ENCODE results near the gene KRT77. TPM values are rescaled to one million over a fixed set of nuclear protein-coding genes. Genes with fewer than 3 reads are reported as not detected.
"Not testable (repeated sequence)": the region's sequence is repeated elsewhere in the genome, so short reads cannot be mapped to it uniquely, and the experiment has no call there.

The KRT77 gene
- total RNA-seq = not detected

DNA sequence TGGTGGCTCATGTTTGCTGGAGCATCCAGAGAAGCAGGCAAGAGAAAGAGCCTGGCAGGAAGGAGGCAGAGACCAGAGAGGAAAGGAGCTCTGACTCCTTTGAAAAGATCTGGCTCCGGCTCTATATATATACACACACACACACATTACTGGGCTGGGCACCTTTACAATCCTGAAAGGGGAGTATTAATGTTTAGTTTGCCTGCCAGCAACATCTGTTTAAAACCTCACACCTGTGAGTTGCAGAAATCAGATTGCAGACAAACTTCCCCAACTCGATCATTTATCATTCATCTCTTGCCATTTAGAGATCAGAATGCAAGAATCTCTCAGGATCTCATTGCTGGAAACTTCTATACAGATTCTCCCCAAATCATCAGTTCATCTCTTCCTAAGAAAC, at the start of gene KRT77:
Gene KRT77 (minus strand): TSS at position 101 of the 400 bp plus-strand sequence. CDS start 90 bp downstream, at position 11.
- Histone ChIP-seq H3K36me3 (no peaks in the 10 kb centered on the region), H3K9me3 (no peaks in the 10 kb centered on the region), H3K27ac (no peak within 1 kb of the TSS), H3K27me3 (peaks cover 8% of the 10 kb centered on the region), H3K4me1 (no peaks in the 10 kb centered on the region), H3K4me3 (no peak within 1 kb of the TSS)
- TF ChIP-seq EP300 (IDR thresholded peaks at IDR 0.05; ENCODE audit: low read depth) (no peak), POLR2A (IDR thresholded peaks at IDR 0.05) (no peak), POLR2AphosphoS5 (IDR thresholded peaks at IDR 0.05) (no peak)
- TF ChIP-seq, protein P1, sequence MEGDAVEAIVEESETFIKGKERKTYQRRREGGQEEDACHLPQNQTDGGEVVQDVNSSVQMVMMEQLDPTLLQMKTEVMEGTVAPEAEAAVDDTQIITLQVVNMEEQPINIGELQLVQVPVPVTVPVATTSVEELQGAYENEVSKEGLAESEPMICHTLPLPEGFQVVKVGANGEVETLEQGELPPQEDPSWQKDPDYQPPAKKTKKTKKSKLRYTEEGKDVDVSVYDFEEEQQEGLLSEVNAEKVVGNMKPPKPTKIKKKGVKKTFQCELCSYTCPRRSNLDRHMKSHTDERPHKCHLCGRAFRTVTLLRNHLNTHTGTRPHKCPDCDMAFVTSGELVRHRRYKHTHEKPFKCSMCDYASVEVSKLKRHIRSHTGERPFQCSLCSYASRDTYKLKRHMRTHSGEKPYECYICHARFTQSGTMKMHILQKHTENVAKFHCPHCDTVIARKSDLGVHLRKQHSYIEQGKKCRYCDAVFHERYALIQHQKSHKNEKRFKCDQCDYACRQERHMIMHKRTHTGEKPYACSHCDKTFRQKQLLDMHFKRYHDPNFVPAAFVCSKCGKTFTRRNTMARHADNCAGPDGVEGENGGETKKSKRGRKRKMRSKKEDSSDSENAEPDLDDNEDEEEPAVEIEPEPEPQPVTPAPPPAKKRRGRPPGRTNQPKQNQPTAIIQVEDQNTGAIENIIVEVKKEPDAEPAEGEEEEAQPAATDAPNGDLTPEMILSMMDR (IDR thresholded peaks at IDR 0.05) = no peak
- 51% methylated on average over 2 of the region's 2 CpGs; no CpG with 5 or more reads in 1 of the 2 donors for WGBS, 2 donors (ENCODE audit: low coverage in 1 of 2)
- intact Hi-C loops (cut with DNase I; ENCODE audit: low total_unique reads) = no loop called here
- in situ Hi-C loops (cut with MboI; ENCODE audit: low pct_ligation_motif_present in 1 of 4, low pct_unique_long_range_greater_than_20kb in 1 of 4, low sequenced_read_pairs in 3 of 4) = no loop called here
- no peak for DNase-seq

DNA sequence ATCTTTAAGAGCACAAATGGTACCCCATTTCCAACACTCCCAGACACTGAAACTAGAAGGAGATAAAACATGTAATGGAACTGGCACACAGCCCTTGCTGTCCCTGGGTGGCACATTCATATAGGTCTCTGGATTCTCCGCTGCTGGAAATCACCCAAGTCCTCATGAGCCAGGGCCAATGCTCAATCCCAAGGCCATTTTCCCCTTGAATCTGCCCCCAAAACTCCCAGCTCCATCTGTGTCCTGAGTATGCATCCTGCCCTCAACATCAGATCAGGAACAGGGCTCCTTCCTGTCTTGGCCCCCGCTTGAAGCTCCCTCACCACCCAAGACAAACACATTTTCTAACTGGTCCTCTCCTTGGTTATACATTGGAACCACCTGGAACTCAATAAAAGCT, 49.2 kb upstream of the KRT77 start:
- intact Hi-C loops (cut with DNase I; ENCODE audit: low total_unique reads) = no loop called here
- Histone ChIP-seq H3K36me3 (no peaks in the 10 kb centered on the region), H3K4me1 (no peaks in the 10 kb centered on the region), H3K9me3 (no peaks in the 10 kb centered on the region), H3K27me3 (peaks cover 1% of the 10 kb centered on the region), H3K4me3 (no peak overlapping the region), H3K27ac (no peak overlapping the region)
- TF ChIP-seq POLR2AphosphoS5 (IDR thresholded peaks at IDR 0.05) (no peak), POLR2A (IDR thresholded peaks at IDR 0.05) (no peak), EP300 (IDR thresholded peaks at IDR 0.05; ENCODE audit: low read depth) (no peak)
- TF ChIP-seq, protein P1 (IDR thresholded peaks at IDR 0.05) = no peak
- no peak for DNase-seq
- 77% methylated on average over 2 of the region's 2 CpGs; no CpG with 5 or more reads in 1 of the 2 donors for WGBS, 2 donors (ENCODE audit: low coverage in 1 of 2)
- in situ Hi-C loops (cut with MboI; ENCODE audit: low pct_ligation_motif_present in 1 of 4, low pct_unique_long_range_greater_than_20kb in 1 of 4, low sequenced_read_pairs in 3 of 4) = no loop called here

DNA sequence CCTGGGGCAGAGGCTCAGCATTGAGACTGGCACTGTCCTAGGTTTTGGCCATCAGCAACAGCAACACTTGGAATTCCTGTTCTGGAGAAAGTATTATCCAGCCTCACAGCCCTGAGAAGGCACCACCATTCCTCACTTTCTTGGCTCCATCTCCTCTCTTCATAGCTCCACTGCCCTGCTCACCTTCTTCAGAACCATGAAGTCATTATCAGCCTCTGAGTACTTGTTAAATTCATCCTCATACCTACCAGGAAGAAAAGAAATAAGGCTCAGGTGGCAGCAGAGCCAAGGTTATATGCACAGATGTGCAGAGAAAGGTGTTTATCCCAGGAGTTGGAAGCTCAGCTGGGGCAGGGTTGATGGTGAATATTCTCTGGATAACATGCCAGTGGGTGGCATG, 48.5 kb upstream of the KRT77 start:
- Histone ChIP-seq H3K27ac (no peak overlapping the region), H3K36me3 (no peaks in the 10 kb centered on the region), H3K27me3 (no peaks in the 10 kb centered on the region), H3K4me1 (no peaks in the 10 kb centered on the region), H3K4me3 (no peak overlapping the region), H3K9me3 (no peaks in the 10 kb centered on the region)
- TF ChIP-seq, protein P1 (IDR thresholded peaks at IDR 0.05) = no peak
- TF ChIP-seq POLR2AphosphoS5 (IDR thresholded peaks at IDR 0.05) (no peak), POLR2A (IDR thresholded peaks at IDR 0.05) (no peak), EP300 (IDR thresholded peaks at IDR 0.05; ENCODE audit: low read depth) (no peak)
- no peak for DNase-seq
- in situ Hi-C loops (cut with MboI; ENCODE audit: low pct_ligation_motif_present in 1 of 4, low pct_unique_long_range_greater_than_20kb in 1 of 4, low sequenced_read_pairs in 3 of 4) (no loop called here), intact Hi-C loops (cut with DNase I; ENCODE audit: low total_unique reads) (no loop called here)

DNA sequence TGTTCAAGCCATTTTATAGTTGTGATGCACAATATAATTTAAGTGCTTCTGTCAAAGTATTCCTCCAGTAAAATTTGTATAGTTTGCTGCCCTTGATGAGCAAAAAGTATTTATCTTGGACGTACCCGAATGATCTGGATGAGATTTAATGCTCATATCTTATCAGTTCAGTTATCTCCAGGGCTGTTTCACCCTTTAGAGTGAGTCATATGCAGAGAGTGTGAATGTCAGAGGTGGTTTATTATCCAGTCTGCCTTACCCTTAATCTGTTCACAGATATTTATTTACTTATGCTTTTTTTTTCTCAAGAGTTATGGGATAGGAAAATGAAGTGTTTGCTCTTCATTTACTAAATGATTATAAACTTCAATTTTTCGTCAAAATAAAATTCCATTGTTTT, 47.2 kb upstream of the KRT77 start:
- H3K4me3 ChIP-seq; DNase-seq; H3K27me3 ChIP-seq; intact Hi-C loops (cut with DNase I; ENCODE audit: low total_unique reads); H3K4me1 ChIP-seq; H3K27ac ChIP-seq; H3K36me3 ChIP-seq; H3K9me3 ChIP-seq; in situ Hi-C loops (cut with MboI; ENCODE audit: low pct_ligation_motif_present in 1 of 4, low pct_unique_long_range_greater_than_20kb in 1 of 4, low sequenced_read_pairs in 3 of 4): not testable (repeated sequence)
- WGBS, 2 donors (ENCODE audit: low coverage in 1 of 2) = 8 to 52% methylated on average over 3 of the region's 3 CpGs

DNA sequence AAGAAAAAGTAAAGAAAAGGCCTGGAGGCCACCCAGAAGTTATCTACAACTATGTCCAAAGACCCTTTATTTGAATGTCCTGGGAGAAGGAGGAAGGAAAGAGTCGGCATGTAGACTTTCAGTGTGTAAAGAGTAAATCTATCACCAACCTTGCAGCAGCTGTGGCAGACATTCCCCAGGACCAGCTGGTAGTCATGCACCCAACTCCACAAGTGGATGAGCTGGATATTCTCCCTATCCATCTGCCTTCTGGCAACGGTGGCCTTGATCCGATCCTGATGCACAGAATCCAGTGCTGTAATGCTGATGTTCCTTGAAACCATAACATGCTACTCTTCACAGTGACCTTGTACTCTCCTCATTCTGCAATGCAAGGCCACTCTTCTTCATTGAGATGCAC, 46.5 kb upstream of the KRT77 start:
- Histone ChIP-seq H3K27ac (no peak overlapping the region), H3K4me1 (no peaks in the 10 kb centered on the region), H3K9me3 (no peaks in the 10 kb centered on the region), H3K27me3 (no peaks in the 10 kb centered on the region), H3K36me3 (no peaks in the 10 kb centered on the region), H3K4me3 (no peak overlapping the region)
- TF ChIP-seq EP300 (IDR thresholded peaks at IDR 0.05; ENCODE audit: low read depth) (no peak), POLR2AphosphoS5 (IDR thresholded peaks at IDR 0.05) (no peak), POLR2A (IDR thresholded peaks at IDR 0.05) (no peak)
- TF ChIP-seq, protein P1 (IDR thresholded peaks at IDR 0.05) = no peak
- 83% methylated on average over 3 of the region's 3 CpGs; no CpG with 5 or more reads in 1 of the 2 donors for WGBS, 2 donors (ENCODE audit: low coverage in 1 of 2)
- DNase-seq = no peak
- in situ Hi-C loops (cut with MboI; ENCODE audit: low pct_ligation_motif_present in 1 of 4, low pct_unique_long_range_greater_than_20kb in 1 of 4, low sequenced_read_pairs in 3 of 4) = no loop called here
- intact Hi-C loops (cut with DNase I; ENCODE audit: low total_unique reads) = no loop called here

All from transverse colon (tissue), 4 donors.